Measurements from ENCODE around the gene PTCD1. TPM values are rescaled to one million over a fixed set of nuclear protein-coding genes. Genes with fewer than 3 reads are reported as not detected.

Gene PTCD1, protein sequence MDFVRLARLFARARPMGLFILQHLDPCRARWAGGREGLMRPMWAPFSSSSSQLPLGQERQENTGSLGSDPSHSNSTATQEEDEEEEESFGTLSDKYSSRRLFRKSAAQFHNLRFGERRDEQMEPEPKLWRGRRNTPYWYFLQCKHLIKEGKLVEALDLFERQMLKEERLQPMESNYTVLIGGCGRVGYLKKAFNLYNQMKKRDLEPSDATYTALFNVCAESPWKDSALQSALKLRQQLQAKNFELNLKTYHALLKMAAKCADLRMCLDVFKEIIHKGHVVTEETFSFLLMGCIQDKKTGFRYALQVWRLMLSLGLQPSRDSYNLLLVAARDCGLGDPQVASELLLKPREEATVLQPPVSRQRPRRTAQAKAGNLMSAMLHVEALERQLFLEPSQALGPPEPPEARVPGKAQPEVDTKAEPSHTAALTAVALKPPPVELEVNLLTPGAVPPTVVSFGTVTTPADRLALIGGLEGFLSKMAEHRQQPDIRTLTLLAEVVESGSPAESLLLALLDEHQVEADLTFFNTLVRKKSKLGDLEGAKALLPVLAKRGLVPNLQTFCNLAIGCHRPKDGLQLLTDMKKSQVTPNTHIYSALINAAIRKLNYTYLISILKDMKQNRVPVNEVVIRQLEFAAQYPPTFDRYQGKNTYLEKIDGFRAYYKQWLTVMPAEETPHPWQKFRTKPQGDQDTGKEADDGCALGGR
- 8.1 and 10.4 TPM in 2 replicates for total RNA-seq

DNA sequence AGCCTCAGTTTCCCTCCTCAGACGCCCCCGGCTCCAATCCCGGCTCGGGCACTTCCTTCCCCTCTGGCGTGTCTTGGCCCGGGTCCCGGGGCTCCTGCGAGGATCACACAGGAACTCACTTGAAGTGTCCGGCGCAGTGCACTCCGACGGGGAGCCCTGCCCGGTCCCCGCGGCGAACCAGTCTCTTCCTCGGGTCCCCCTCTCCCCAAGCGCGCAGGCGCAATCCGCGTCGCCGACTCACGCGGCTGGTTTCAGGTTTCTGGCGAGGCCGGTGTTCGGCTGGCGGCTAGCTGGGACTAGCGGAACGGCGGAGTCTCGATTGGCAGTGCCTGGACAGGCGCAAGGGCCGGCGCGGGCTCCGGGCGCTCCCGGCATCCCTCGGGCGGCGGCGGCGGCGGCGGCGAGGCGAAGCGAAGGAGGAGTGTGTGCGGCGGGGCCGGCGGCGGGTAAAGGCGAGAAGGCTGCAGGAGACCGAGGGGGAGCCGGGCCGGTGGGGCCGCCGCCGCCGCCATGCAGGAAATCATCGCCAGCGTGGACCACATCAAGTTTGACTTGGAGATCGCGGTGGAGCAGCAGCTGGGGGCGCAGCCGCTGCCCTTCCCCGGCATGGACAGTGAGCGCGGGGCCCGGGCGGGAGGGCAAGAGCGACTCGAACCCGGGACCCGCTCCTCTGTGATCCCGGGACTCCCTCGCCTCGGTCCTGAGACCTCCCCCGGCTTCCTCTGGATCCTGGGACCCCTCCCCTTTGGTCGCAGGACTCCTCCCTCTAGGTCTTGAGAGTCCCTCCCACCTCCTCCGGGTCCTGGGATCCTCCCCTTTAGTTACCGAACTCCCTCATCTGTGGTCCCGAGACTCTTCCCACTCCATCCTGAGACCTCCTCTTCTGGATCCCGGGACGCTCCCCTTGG, at the start of gene PTCD1, which contains the start of gene CPSF4:
PTCD1 (minus strand) TSS at position 226 of the 908 bp plus-strand sequence. CDS start 3,556 bp downstream, outside the sequence.
CPSF4 (plus strand) TSS at position 371 of the 908 bp plus-strand sequence; CDS start at position 511, 140 bp downstream.
- peak within 1 kb of the TSS; percentile 99 for H3K4me3 Mint-ChIP-seq (ENCODE audit: low read depth)
- H3K9me3 Mint-ChIP-seq: no peaks in the 10 kb centered on the region
- peak; percentile 88 for DNase-seq (ENCODE audit: low spot score)
- H3K4me1 Mint-ChIP-seq (ENCODE audit: low read depth): peaks cover 24% of the 10 kb centered on the region
- no peaks in the 10 kb centered on the region for H3K27me3 Mint-ChIP-seq (ENCODE audit: low read depth)
- H3K27ac Mint-ChIP-seq: peak within 1 kb of the TSS; percentile 92
- intact Hi-C loops (cut with micrococcal nuclease): loop anchor here (1.0 to 2.0 kb wide), 3 partner anchors 27 to 58 kb away; partner anchors contain the start of genes ATP5MF, BUD31 and PDAP1
- peaks cover 34% of the 10 kb centered on the region for H3K36me3 Mint-ChIP-seq (ENCODE audit: low read depth)

DNA sequence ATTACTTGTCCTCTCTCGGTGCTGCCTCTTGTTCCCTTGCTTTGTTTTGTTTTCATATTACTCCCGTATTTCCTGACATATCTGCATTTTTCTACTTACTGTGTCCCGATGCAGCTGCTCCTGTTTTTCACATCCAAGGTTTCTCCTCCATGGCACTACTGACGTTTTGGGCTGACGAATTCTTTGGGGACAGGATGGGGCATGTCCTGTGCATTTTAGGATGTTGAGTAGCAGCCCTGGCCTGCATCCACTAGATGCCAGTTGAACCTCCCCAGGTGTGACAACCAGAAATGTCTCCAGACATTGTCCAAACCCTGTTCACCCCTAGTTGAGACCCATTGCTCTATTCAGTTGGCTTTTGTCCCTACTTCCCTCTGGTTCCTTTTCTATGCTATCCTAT, 46.5 kb upstream of the PTCD1 start:
- H3K27me3 Mint-ChIP-seq (ENCODE audit: low read depth): no peaks in the 10 kb centered on the region
- H3K27ac Mint-ChIP-seq: no peak overlapping the region
- intact Hi-C loops (cut with micrococcal nuclease): no loop called here
- H3K4me1 Mint-ChIP-seq (ENCODE audit: low read depth): peaks cover 2% of the 10 kb centered on the region
- no peak for DNase-seq (ENCODE audit: low spot score)
- peaks cover 21% of the 10 kb centered on the region for H3K9me3 Mint-ChIP-seq
- H3K36me3 Mint-ChIP-seq (ENCODE audit: low read depth): peaks cover 68% of the 10 kb centered on the region
- no peak overlapping the region for H3K4me3 Mint-ChIP-seq (ENCODE audit: low read depth)

DNA sequence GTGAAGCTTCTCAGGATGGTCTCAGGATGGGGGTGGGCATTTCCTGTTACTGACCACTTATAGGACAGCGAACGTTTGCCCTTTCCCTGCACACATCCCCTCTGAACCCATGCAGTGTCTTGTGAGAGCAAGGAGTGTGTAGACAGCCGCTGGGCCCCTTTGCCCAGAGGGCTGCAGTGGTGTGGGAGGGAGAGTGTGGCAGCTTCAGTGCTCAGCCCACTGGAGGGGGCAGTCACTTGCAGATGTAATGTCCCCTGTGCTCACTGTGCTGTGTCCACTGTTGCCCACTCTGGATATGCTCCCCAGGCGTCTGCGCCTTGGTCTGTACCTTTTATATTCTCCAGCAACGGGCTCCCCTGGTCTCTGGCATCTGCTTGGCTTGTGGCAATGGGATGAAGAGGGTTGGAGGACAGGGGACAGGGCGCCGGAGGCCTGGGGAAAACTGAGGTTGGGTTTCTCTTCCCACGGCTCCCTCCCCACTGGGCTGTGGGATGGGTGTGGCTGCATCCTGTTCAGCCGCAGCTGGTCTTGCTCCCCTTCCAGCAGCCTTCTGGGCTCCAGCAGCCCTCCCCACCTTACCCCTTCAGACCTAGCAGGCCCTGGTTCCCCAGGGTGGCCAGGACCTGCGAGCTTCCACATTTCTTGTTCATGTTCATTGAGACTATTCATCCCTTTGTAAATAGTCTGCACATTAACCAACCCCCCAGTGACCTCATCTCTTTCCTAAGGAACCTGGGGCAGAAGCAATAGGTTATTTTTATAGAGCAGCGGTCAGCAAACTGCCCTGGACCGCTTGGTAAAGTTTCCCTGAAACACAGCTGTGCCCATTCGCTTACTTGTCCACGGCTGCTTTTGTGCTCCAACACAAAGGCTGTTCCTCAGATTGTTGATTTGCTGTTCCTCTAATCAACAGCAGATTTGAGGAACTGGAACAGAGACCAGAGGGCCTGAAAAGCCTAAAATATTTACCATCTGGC, 40.2 kb upstream of the PTCD1 start:
- H3K4me3 Mint-ChIP-seq (ENCODE audit: low read depth): peak overlapping the region; percentile 26
- no peak overlapping the region for H3K27ac Mint-ChIP-seq
- peaks cover 18% of the 10 kb centered on the region for H3K4me1 Mint-ChIP-seq (ENCODE audit: low read depth)
- no peak for DNase-seq (ENCODE audit: low spot score)
- intact Hi-C loops (cut with micrococcal nuclease): no loop called here
- peaks cover 53% of the 10 kb centered on the region for H3K36me3 Mint-ChIP-seq (ENCODE audit: low read depth)
- no peaks in the 10 kb centered on the region for H3K9me3 Mint-ChIP-seq
- no peaks in the 10 kb centered on the region for H3K27me3 Mint-ChIP-seq (ENCODE audit: low read depth)

DNA sequence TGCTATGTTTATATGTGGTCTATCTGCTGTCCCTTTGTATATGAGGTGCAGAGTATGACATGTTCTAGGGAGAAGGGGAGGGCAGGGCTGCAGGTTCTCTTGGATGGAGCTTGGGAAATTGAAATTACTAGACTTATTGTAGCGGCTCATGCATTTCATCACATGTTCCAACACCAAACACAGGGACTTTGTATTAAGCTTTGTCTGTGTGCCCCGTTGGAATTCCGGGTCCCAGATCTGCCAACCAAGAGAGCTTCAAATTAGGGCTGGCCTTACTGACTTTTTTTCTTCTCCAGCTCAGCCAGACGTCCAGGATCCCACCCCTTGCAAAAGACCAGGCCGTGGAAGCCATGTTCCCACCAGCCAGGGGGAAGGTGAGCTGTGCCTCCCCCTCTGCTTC, 37.5 kb upstream of the PTCD1 start:
- H3K9me3 Mint-ChIP-seq: no peaks in the 10 kb centered on the region
- H3K4me3 Mint-ChIP-seq (ENCODE audit: low read depth): no peak overlapping the region
- H3K27ac Mint-ChIP-seq: no peak overlapping the region
- peaks cover 24% of the 10 kb centered on the region for H3K4me1 Mint-ChIP-seq (ENCODE audit: low read depth)
- intact Hi-C loops (cut with micrococcal nuclease): no loop called here
- no peak for DNase-seq (ENCODE audit: low spot score)
- no peaks in the 10 kb centered on the region for H3K27me3 Mint-ChIP-seq (ENCODE audit: low read depth)
- H3K36me3 Mint-ChIP-seq (ENCODE audit: low read depth): peaks cover 48% of the 10 kb centered on the region

DNA sequence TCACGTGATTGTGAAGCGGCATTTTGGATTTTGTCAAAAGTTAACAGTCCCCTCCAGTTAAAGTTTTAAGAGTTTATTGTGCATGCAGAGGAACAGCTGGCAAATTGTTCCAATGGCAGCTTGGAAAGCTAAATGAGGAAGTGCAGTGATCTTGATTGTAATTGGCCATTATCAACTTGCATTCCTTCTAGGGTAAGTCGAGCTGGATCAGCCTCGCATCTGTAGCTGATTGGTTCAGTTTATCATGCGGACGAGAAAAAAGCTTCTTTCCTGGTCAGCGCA, 34.7 kb upstream of the PTCD1 start:
- DNase-seq (ENCODE audit: low spot score): no peak
- Mint-ChIP-seq H3K36me3 (ENCODE audit: low read depth) (peaks cover 32% of the 10 kb centered on the region), H3K9me3 (no peaks in the 10 kb centered on the region), H3K4me3 (ENCODE audit: low read depth) (peak overlapping the region; percentile 96), H3K27me3 (ENCODE audit: low read depth) (peaks cover 2% of the 10 kb centered on the region), H3K27ac (peak overlapping the region; percentile 91), H3K4me1 (ENCODE audit: low read depth) (peaks cover 24% of the 10 kb centered on the region)
- intact Hi-C loops (cut with micrococcal nuclease): loop anchor here (1.0 to 5.0 kb wide), 3 partner anchors 64 to 1769 kb away; partner anchors contain the start of genes BUD31, FAM200A and PDAP1

DNA sequence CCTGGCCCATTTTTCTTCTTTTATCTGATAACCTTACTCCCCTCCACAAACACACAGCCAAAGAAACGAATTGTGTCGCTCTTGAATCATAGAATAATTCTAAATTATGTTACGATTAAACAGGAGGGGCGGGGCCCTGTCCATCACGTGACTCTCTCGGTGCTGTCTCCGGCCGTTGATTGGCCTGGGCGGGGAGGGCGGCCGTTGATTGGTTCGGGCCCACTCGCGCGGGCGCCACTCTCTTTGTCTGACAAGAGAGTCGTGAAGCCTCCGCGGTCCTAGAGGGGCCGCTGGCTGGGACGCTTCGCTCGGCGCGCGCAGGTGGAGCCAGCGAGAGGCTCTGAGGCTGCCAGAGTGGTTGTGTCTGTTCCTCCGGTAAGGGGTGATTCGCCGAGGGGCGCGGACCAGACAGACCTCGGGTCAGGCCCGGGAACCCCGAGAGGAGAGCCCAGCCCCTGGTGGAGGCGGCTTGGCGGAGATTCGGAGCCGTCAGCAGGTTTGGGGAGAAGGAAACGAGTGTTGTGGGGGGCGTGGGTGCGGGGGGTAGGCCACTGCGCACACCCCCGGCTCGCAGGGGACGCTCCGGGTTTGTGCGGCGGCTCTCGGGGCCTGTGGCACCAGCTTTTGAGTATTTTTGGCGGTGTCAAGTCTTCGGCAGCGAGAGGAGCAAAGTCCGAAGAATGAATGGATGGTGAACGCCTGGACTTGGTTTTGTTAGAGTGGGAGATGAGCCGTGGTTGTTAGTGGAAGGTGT, 34.1 kb upstream of the PTCD1 start, which contains the start of gene ZNF789:
ZNF789 (plus strand) TSS at position 330 of the 754 bp plus-strand sequence. CDS start 3,567 bp downstream, outside the sequence.
- Mint-ChIP-seq H3K4me3 (ENCODE audit: low read depth) (peak within 1 kb of the TSS; percentile 96), H3K9me3 (no peaks in the 10 kb centered on the region), H3K4me1 (ENCODE audit: low read depth) (peaks cover 20% of the 10 kb centered on the region), H3K27me3 (ENCODE audit: low read depth) (peaks cover 2% of the 10 kb centered on the region), H3K36me3 (ENCODE audit: low read depth) (peaks cover 27% of the 10 kb centered on the region), H3K27ac (peak within 1 kb of the TSS; percentile 91)
- intact Hi-C loops (cut with micrococcal nuclease): loop anchor here (1.0 to 5.0 kb wide), 5 partner anchors 28 to 1770 kb away; partner anchors contain the start of genes BUD31, FAM200A, PDAP1 and ZKSCAN5
- DNase-seq (ENCODE audit: low spot score): peak; percentile 96

DNA sequence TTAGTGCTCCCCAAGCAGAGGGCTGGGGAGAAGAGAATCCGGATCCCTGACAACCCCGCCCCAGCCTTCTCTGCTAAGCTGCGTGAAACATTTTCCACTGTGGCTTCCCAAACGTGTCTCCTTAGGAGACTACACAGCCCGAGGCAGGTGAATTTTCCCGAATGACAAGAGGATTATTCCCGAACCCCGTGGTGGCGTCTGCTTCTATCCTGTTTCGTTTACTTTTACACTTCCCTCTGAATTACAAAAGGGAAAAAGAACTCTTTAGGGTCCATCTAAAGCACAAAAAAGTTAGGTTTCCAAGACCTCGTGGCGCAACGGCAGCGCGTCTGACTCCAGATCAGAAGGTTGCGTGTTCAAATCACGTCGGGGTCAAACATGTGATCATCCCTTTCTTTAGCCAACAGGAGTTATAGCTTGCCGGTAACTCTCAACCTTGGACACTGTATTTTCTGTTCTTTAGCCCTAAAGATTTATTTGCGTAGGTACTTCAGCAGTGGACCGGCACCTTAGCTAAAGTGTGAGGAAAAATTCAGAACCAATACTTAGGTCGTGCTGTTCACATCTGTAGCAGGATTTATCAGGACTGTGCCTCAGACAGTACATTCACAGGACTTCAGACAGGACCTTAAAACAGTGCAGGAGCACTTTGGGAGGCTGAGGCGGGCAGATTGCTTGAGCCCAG, 30.9 kb upstream of the PTCD1 start:
- peaks cover 2% of the 10 kb centered on the region for H3K27me3 Mint-ChIP-seq (ENCODE audit: low read depth)
- intact Hi-C loops (cut with micrococcal nuclease): loop anchor here (5.0 kb wide), 1 partner anchor 1773 kb away; no protein-coding TSS in a partner anchor
- H3K27ac Mint-ChIP-seq: no peak overlapping the region
- H3K4me1 Mint-ChIP-seq (ENCODE audit: low read depth): peaks cover 21% of the 10 kb centered on the region
- no peak for DNase-seq (ENCODE audit: low spot score)
- H3K4me3 Mint-ChIP-seq (ENCODE audit: low read depth): peak overlapping the region; percentile 13
- H3K36me3 Mint-ChIP-seq (ENCODE audit: low read depth): peaks cover 18% of the 10 kb centered on the region
- no peaks in the 10 kb centered on the region for H3K9me3 Mint-ChIP-seq

DNA sequence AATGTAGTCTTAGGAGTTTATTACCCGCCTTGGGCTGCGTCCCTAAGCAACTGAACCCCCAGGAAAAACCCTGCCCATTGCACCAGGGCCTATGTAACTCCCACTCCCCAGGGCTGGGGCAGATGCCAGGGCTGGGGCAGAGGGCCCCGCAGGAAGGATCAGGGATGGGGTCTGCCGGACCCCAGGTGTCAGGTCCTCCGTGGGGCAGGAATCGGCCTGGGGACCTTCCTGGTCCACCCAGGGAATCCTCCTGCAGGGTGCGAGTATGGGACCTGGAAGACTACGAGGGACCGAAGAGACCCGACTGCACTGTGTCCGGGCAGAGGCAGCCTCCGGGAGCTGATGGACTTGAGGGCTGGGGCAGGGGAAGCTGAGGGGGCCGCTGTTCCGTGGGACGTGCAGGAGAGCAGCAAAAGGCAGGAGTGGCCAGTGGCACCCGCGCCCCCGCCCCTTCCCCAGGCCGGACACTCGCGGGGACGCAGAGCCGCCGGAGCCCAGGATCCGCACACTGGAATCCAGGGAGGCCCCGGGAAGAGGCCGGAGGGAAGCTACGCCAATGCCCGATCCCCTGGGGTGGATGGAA, 29.8 kb upstream of the PTCD1 start:
- intact Hi-C loops (cut with micrococcal nuclease): no loop called here
- no peak overlapping the region for H3K27ac Mint-ChIP-seq

DNA sequence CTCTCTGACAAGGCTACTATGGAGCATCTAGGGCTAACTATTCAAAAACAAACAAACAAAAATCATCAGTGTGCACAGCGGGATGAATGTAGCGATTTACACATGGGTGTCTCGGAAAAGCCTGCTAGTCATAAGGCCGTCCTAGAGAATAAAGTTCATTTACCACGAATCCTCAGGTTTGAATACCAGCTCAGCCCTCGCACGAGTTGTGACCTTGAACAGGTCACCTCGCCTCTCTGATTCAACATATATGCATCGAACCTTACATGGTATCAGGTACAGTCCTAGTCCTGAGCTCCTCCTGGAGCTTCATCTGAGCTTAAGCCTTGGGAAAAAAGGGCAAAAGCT, 26.8 kb upstream of the PTCD1 start:
- Mint-ChIP-seq H3K9me3 (no peaks in the 10 kb centered on the region), H3K27me3 (ENCODE audit: low read depth) (peaks cover 2% of the 10 kb centered on the region), H3K27ac (peak overlapping the region; percentile 88), H3K4me1 (ENCODE audit: low read depth) (peaks cover 20% of the 10 kb centered on the region), H3K36me3 (ENCODE audit: low read depth) (peaks cover 29% of the 10 kb centered on the region), H3K4me3 (ENCODE audit: low read depth) (peak overlapping the region; percentile 96)
- intact Hi-C loops (cut with micrococcal nuclease): no loop called here
- DNase-seq (ENCODE audit: low spot score): no peak

More for the DNA sequence above, 29.8 kb upstream of the PTCD1 start:
- H3K4me1 Mint-ChIP-seq (ENCODE audit: low read depth): peaks cover 23% of the 10 kb centered on the region
- H3K4me3 Mint-ChIP-seq (ENCODE audit: low read depth): no peak overlapping the region
- peaks cover 2% of the 10 kb centered on the region for H3K27me3 Mint-ChIP-seq (ENCODE audit: low read depth)
- H3K36me3 Mint-ChIP-seq (ENCODE audit: low read depth): peaks cover 24% of the 10 kb centered on the region
- H3K9me3 Mint-ChIP-seq: no peaks in the 10 kb centered on the region
- no peak for DNase-seq (ENCODE audit: low spot score)

DNA sequence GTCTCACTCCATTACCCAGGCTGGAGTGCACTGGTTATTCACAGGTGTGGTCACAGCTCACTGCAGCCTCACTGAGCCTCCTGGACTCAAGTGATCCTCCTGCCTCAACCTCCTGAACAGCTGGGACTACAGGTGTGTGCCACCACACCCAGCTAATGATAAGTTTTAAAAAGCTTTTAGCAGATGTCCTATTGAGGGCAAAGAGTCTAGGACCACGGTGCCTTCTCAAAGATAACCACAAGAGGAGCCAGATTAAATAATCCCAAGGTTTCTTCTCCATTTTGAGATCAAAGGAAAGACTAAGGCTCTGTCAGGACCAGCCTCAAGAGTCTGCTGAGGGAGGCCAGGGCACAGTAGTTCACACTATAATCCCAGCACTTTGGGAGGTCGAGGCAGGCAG, 22.6 kb upstream of the PTCD1 start:
- H3K27me3 Mint-ChIP-seq (ENCODE audit: low read depth): no peaks in the 10 kb centered on the region
- H3K4me3 Mint-ChIP-seq (ENCODE audit: low read depth): no peak overlapping the region
- no peak for DNase-seq (ENCODE audit: low spot score)
- peaks cover 64% of the 10 kb centered on the region for H3K36me3 Mint-ChIP-seq (ENCODE audit: low read depth)
- no peak overlapping the region for H3K27ac Mint-ChIP-seq
- H3K4me1 Mint-ChIP-seq (ENCODE audit: low read depth): peaks cover 24% of the 10 kb centered on the region
- no peaks in the 10 kb centered on the region for H3K9me3 Mint-ChIP-seq
- intact Hi-C loops (cut with micrococcal nuclease): no loop called here

Measured in activated T-helper 2 cell treated with anti-CD3 and anti-CD28 coated beads, Interferon-gamma antibody, Interleukin-2, Interleukin-4, amounts not matched to agents 10 μg/mL and 5 μg/mL and 100 μg/mL, durations not matched to agents 14 hours and 24 hours and 36 hours (primary cell).